Measurements from ENCODE around the gene MSI1.

The MSI1 gene

DNA sequence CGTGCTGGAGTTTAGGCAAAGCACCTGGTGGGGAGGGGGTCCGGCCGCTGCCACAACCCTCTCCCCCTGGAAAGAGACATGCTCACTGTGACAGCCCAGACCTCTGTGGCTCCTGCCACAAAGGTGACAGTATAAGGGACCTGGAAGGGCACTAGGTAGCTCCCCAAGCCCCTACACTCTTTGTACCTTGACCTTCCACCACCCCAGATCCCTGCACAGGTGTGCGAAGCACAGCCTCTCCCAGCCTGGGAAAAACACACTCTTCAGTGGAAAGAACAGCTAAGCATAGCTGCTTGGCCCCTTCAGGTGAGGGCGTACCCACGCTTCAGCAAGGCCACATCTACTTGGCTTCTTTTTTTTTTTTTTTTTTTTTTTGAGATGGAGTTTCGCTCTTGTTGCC, 36.4 kb downstream of the MSI1 start:
- H3K27me3 ChIP-seq (ENCODE audit: low read length): no peaks in the 10 kb centered on the region
- no peaks in the 10 kb centered on the region for H4K20me1 ChIP-seq (ENCODE audit: low read depth, low read length)
- H3K79me2 ChIP-seq (ENCODE audit: insufficient read depth, low read length): no peaks in the 10 kb centered on the region
- H3K9me2 ChIP-seq (replicated peaks; ENCODE audit: insufficient read depth, low read length): no peaks in the 10 kb centered on the region
- no peak overlapping the region for H3K4me3 ChIP-seq (ENCODE audit: insufficient read depth, low read length, poor library complexity, severe bottlenecking)
- no peaks in the 10 kb centered on the region for H3F3A ChIP-seq (ENCODE audit: insufficient read depth)
- no peak overlapping the region for H3K9ac ChIP-seq (ENCODE audit: low read length)
- H3K9me3 ChIP-seq (ENCODE audit: insufficient read depth, low read length): peaks cover 14% of the 10 kb centered on the region; the same call in 1 of the 2 replicates
- H3K4me2 ChIP-seq (ENCODE audit: low read depth, low read length, poor library complexity, severe bottlenecking): no peak overlapping the region
- no peaks in the 10 kb centered on the region for H3K36me3 ChIP-seq (ENCODE audit: low read length)
- H2AFZ ChIP-seq (ENCODE audit: low read depth, low read length, severe bottlenecking): no peak overlapping the region
- H3K27ac ChIP-seq (ENCODE audit: low read depth, low read length): no peak overlapping the region
- no peak for TF ChIP-seq CTCF (IDR thresholded peaks at IDR 0.05; ENCODE audit: insufficient read depth, low read length, poor library complexity, severe bottlenecking)
- no peak for TF ChIP-seq EZH2phosphoT487 (conservative IDR thresholded peaks at IDR 0.05; ENCODE audit: low read length)

GRCh38 chr12:120332041-120332440, 36.9 kb downstream of the MSI1 start:
- Histone ChIP-seq H3K4me2 (ENCODE audit: low read depth, low read length, poor library complexity, severe bottlenecking) (no peak overlapping the region), H3K4me3 (ENCODE audit: insufficient read depth, low read length, poor library complexity, severe bottlenecking) (no peak overlapping the region), H3K9me3 (ENCODE audit: insufficient read depth, low read length) (peaks cover 9% of the 10 kb centered on the region; the same call in 1 of the 2 replicates), H3F3A (ENCODE audit: insufficient read depth) (no peaks in the 10 kb centered on the region), H3K27me3 (ENCODE audit: low read length) (no peaks in the 10 kb centered on the region), H3K9me2 (replicated peaks; ENCODE audit: insufficient read depth, low read length) (no peaks in the 10 kb centered on the region), H3K36me3 (ENCODE audit: low read length) (no peaks in the 10 kb centered on the region), H3K79me2 (ENCODE audit: insufficient read depth, low read length) (no peaks in the 10 kb centered on the region), H3K9ac (ENCODE audit: low read length) (no peak overlapping the region), H3K27ac (ENCODE audit: low read depth, low read length) (no peak overlapping the region), H2AFZ (ENCODE audit: low read depth, low read length, severe bottlenecking) (no peak overlapping the region), H4K20me1 (ENCODE audit: low read depth, low read length) (no peaks in the 10 kb centered on the region)
- TF ChIP-seq EZH2phosphoT487 (conservative IDR thresholded peaks at IDR 0.05; ENCODE audit: low read length): no peak
- TF ChIP-seq CTCF (IDR thresholded peaks at IDR 0.05; ENCODE audit: insufficient read depth, low read length, poor library complexity, severe bottlenecking): no peak

DNA sequence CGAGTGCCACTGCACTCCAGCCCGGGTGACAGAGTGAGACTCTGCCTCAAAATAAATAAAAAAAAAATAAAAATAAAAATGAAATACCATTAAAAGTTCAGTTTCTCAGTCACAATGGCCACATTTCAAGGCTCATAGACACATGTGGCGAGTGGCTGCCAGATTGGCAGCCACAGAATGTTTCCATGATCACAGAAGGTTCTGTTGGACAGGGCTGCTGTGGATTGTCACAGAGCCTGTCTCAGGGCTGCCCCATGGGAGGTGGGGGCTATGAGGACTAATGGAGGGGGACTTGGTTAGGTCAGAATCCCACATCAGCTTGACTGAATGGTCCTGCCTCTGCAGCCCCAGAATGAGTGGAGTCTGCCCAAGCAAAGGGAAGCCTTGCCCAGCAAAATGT, 37.6 kb downstream of the MSI1 start:
- Histone ChIP-seq H3K9me2 (replicated peaks; ENCODE audit: insufficient read depth, low read length) (no peaks in the 10 kb centered on the region), H3K27me3 (ENCODE audit: low read length) (no peaks in the 10 kb centered on the region), H3K4me2 (ENCODE audit: low read depth, low read length, poor library complexity, severe bottlenecking) (no peak overlapping the region), H3K79me2 (ENCODE audit: insufficient read depth, low read length) (no peaks in the 10 kb centered on the region), H3K9ac (ENCODE audit: low read length) (no peak overlapping the region), H3K4me3 (ENCODE audit: insufficient read depth, low read length, poor library complexity, severe bottlenecking) (no peak overlapping the region), H4K20me1 (ENCODE audit: low read depth, low read length) (no peaks in the 10 kb centered on the region), H3F3A (ENCODE audit: insufficient read depth) (no peaks in the 10 kb centered on the region), H2AFZ (ENCODE audit: low read depth, low read length, severe bottlenecking) (no peak overlapping the region), H3K27ac (ENCODE audit: low read depth, low read length) (no peak overlapping the region), H3K36me3 (ENCODE audit: low read length) (no peaks in the 10 kb centered on the region), H3K9me3 (ENCODE audit: insufficient read depth, low read length) (peaks cover 3% of the 10 kb centered on the region; the same call in 1 of the 2 replicates)
- TF ChIP-seq EZH2phosphoT487 (conservative IDR thresholded peaks at IDR 0.05; ENCODE audit: low read length) (no peak), CTCF (IDR thresholded peaks at IDR 0.05; ENCODE audit: insufficient read depth, low read length, poor library complexity, severe bottlenecking) (no peak)

Data from SU-DHL-6 (cell line).